MM.1S (cell line): ENCODE measurements around the gene OLFML1.

ENCODE experiments used
- CTCF ChIP-seq: fragments of 300-600 bp; sonication (generic); IDR thresholded peaks from 2 replicates; pipeline ENCODE4 v1.5.1; 2016; ENCODE audit warnings: antibody characterized with exemption, low read length, mixed read lengths
- EZH2phosphoT487 ChIP-seq: fragments of 300-600 bp; sonication (generic); IDR thresholded peaks from 2 replicates; pipeline ENCODE4 v1.6.1; 2018; ENCODE audit warnings: antibody characterized with exemption, low read length

DNA sequence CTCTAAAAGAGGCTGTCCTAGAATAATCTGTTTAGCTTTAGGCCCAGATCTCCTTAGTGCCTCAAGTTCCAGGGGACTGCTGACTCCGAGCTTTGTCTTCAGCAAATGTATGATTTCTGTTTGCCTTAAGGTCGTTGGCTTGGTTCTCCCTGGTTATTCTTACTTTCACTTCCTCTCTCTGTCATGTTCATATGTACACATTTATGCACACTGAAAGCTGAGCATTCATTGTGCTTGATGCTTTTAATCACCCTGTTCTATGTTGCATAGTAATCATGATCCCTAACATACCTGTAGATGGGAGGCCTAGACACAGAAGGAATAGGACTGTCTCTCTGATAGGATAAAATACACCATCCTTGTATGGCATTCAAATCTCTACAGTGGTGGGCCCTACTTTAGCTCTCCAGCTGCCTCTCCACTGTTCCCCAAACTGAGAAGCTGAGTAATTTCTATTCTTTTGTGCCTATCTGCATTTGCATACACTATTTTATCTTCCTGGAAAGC, 35.7 kb downstream of the OLFML1 start:
- TF ChIP-seq EZH2phosphoT487 (no peak), CTCF (no peak)
